Panc1 (cell line): ENCODE data around the gene HTR3B.

Experiments
- CTCF ChIP-seq: fragments of 450-650 bp; IDR thresholded peaks from 2 replicates; pipeline ENCODE4 v1.5.1; 2017; ENCODE audit warnings: mild to moderate bottlenecking
- REST ChIP-seq, 2 experiments: IDR thresholded peaks; 2 replicates each; pipeline ENCODE4 v1.6.1; 2011 to 2012; ENCODE audit warnings: low read depth in 2 of 2, control low read depth in 1 of 2, low read length in 1 of 2, mild to moderate bottlenecking in 1 of 2, moderate library complexity in 1 of 2; ENCODE audit not compliant: insufficient read depth in 1 of 2

GRCh38 chr11:113871336-113871735 is 33.3 kb upstream of the HTR3B start:
- TF ChIP-seq CTCF (no peak), REST (IDR thresholded peaks at IDR 0.05; ENCODE audit: insufficient read depth in 1 of 2, low read depth in 2 of 2, low read length in 1 of 2) (no peak)
